8988T (cell line): ENCODE data around the gene CDK16.
A peak's percentile ranks its signal among the peaks of the same experiment; 100 is the strongest.

Source experiments
- DNase-seq: peaks from one replicate; pipeline ENCODE4 v3.0.0; 2011

Gene CDK16

GRCh38 chrX:47186096-47186740 is 32.3 kb upstream of the CDK16 start:
- DNase-seq: no peak

GRCh38 chrX:47187106-47187677 is 31.3 kb upstream of the CDK16 start:
- no peak for DNase-seq

GRCh38 chrX:47189906-47190305 is 28.6 kb upstream of the CDK16 start:
- DNase-seq: no peak

GRCh38 chrX:47190445-47191269 is 27.8 kb upstream of the CDK16 start:
- peak; percentile 83 for DNase-seq

- no peak for DNase-seq
These were observed 27.1 kb upstream of the CDK16 start for GRCh38 chrX:47191331-47191730.

- no peak for DNase-seq
These were observed 26.6 kb upstream of the CDK16 start for GRCh38 chrX:47191806-47192401.

GRCh38 chrX:47193475-47194193 is 24.8 kb upstream of the CDK16 start, which contains the start of gene UBA1:
TSS of gene UBA1 (plus strand) at chrX:47193829. CDS start at chrX:47198803, 4,974 bp downstream.
- peak; percentile 83 for DNase-seq

GRCh38 chrX:47194194-47194787 is 24.2 kb upstream of the CDK16 start:
- DNase-seq: no peak

GRCh38 chrX:47196098-47196497 is 22.4 kb upstream of the CDK16 start:
- DNase-seq: no peak

GRCh38 chrX:47197526-47197925 is 21.0 kb upstream of the CDK16 start:
- DNase-seq: no peak

- DNase-seq: no peak
These were observed 20.3 kb upstream of the CDK16 start for GRCh38 chrX:47198026-47198686.

- DNase-seq: no peak
These were observed 19.8 kb upstream of the CDK16 start for GRCh38 chrX:47198687-47199080.

GRCh38 chrX:47199286-47199685 is 19.2 kb upstream of the CDK16 start:
- DNase-seq: no peak

GRCh38 chrX:47200385-47201150 is 17.9 kb upstream of the CDK16 start:
- DNase-seq: no peak

GRCh38 chrX:47201345-47201944 is 17.0 kb upstream of the CDK16 start:
- DNase-seq: no peak

GRCh38 chrX:47202316-47202715 is 16.2 kb upstream of the CDK16 start:
- DNase-seq: no peak

GRCh38 chrX:47202877-47203276 is 15.6 kb upstream of the CDK16 start:
- DNase-seq: no peak

GRCh38 chrX:47204970-47205369 is 13.5 kb upstream of the CDK16 start:
- no peak for DNase-seq

GRCh38 chrX:47206316-47206715 is 12.2 kb upstream of the CDK16 start:
- no peak for DNase-seq

GRCh38 chrX:47208108-47208507 is 10.4 kb upstream of the CDK16 start:
- no peak for DNase-seq
